ENCODE data around the gene ZC2HC1B.
A peak's percentile ranks its signal among the peaks of the same experiment; 100 is the strongest.

The ZC2HC1B gene

GRCh38 chr6:143934331-143934730 lies 70.1 kb downstream of the ZC2HC1B start:
- no peak for DNase-seq (ENCODE audit: low read depth in 1 of 2, low spot score in 1 of 2)

GRCh38 chr6:143934867-143935266 lies 70.6 kb downstream of the ZC2HC1B start:
- no peak for DNase-seq (ENCODE audit: low read depth in 1 of 2, low spot score in 1 of 2)

GRCh38 chr6:143936347-143936746 lies 72.1 kb downstream of the ZC2HC1B start:
- DNase-seq (ENCODE audit: low read depth in 1 of 2, low spot score in 1 of 2), result no peak

- DNase-seq (ENCODE audit: low read depth in 1 of 2, low spot score in 1 of 2), result no peak
Observed at GRCh38 chr6:143936778-143937667, 72.7 kb downstream of the ZC2HC1B start.

GRCh38 chr6:143937668-143937970 lies 73.3 kb downstream of the ZC2HC1B start:
- no peak for DNase-seq (ENCODE audit: low read depth in 1 of 2, low spot score in 1 of 2)

GRCh38 chr6:143939364-143939763 lies 75.1 kb downstream of the ZC2HC1B start:
- DNase-seq (ENCODE audit: low read depth in 1 of 2, low spot score in 1 of 2), result no peak

- DNase-seq (ENCODE audit: low read depth in 1 of 2, low spot score in 1 of 2), result peak in 1 of 2 donors; percentile 43
Observed at GRCh38 chr6:143940011-143940597, 75.8 kb downstream of the ZC2HC1B start.

GRCh38 chr6:143941852-143942627 lies 77.8 kb downstream of the ZC2HC1B start:
- DNase-seq (ENCODE audit: low read depth in 1 of 2, low spot score in 1 of 2), result peak in 1 of 2 donors; percentile 23

- DNase-seq (ENCODE audit: low read depth in 1 of 2, low spot score in 1 of 2), result no peak
Observed at GRCh38 chr6:143948208-143948607, 83.9 kb downstream of the ZC2HC1B start.

GRCh38 chr6:143949535-143949934 lies 85.3 kb downstream of the ZC2HC1B start:
- no peak for DNase-seq (ENCODE audit: low read depth in 1 of 2, low spot score in 1 of 2)

GRCh38 chr6:143949962-143950361 lies 85.7 kb downstream of the ZC2HC1B start:
- DNase-seq (ENCODE audit: low read depth in 1 of 2, low spot score in 1 of 2), result no peak

- no peak for DNase-seq (ENCODE audit: low read depth in 1 of 2, low spot score in 1 of 2)
Observed at GRCh38 chr6:143950875-143951274, 86.6 kb downstream of the ZC2HC1B start.

- DNase-seq (ENCODE audit: low read depth in 1 of 2, low spot score in 1 of 2), result no peak
Observed at GRCh38 chr6:143952060-143952778, 87.9 kb downstream of the ZC2HC1B start.

GRCh38 chr6:143952947-143953701 lies 88.8 kb downstream of the ZC2HC1B start:
- no peak for DNase-seq (ENCODE audit: low read depth in 1 of 2, low spot score in 1 of 2)

- no peak for DNase-seq (ENCODE audit: low read depth in 1 of 2, low spot score in 1 of 2)
Observed at GRCh38 chr6:143953922-143954321, 89.6 kb downstream of the ZC2HC1B start.

- DNase-seq (ENCODE audit: low read depth in 1 of 2, low spot score in 1 of 2), result no peak
Observed at GRCh38 chr6:143955971-143956370, 91.7 kb downstream of the ZC2HC1B start.

- no peak for DNase-seq (ENCODE audit: low read depth in 1 of 2, low spot score in 1 of 2)
Observed at GRCh38 chr6:143957679-143958274, 93.5 kb downstream of the ZC2HC1B start.

- no peak for DNase-seq (ENCODE audit: low read depth in 1 of 2, low spot score in 1 of 2)
Observed at GRCh38 chr6:143958839-143959399, 94.6 kb downstream of the ZC2HC1B start.

- DNase-seq (ENCODE audit: low read depth in 1 of 2, low spot score in 1 of 2), result no peak
Observed at GRCh38 chr6:143959927-143960326, 95.7 kb downstream of the ZC2HC1B start.

GRCh38 chr6:143961066-143961465 lies 96.8 kb downstream of the ZC2HC1B start:
- DNase-seq (ENCODE audit: low read depth in 1 of 2, low spot score in 1 of 2), result no peak
